Measurements from ENCODE around the gene HDAC4. TPM values are rescaled to one million over a fixed set of nuclear protein-coding genes. Genes with fewer than 3 reads are reported as not detected.

HDAC4 gene
- total and polyA plus RNA-seq, 9 of the 15 experiments (the other 6 are each of a cell fraction or from before 2014, with no cell fraction given): 0.11 to 20.2 (median 4.0) TPM

DNA sequence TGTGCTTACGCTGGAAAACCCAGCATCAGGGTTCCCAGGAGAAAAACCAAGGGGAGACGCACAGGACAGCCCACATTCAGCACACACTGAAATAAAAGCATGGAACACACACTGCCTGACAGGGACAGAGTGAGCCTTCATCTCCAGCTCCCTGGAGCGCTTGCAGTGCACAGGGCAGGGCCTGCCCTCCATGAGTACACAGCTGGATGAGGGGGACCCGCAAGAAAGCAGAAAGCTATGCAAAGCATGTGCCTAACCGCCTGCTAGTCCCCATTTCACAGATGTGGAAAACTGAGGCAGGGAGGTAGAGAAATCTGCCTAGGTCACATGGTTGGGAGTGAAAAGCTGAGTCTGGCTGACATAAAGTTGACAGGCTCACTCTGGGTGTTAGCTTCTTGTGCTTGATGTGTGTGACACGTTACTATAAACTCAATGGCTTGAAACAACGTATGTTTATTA lies 187.1 kb downstream of the HDAC4 start:
- H3K4me1 ChIP-seq (replicated peaks in 1 of 2; ENCODE audit: control insufficient read depth in 2 of 2, insufficient read depth in 2 of 2, low read length in 2 of 2): peaks cover 20 to 33% of the 10 kb centered on the region in 2 experiments; a peak in 4 of 5 replicates
- ChIA-PET POLR2A (interaction anchor here (0.6 to 0.8 kb wide), 2 partner anchors 84 to 149 kb away, joined by 3 read pairs; no protein-coding TSS in a partner anchor), CTCF (ENCODE audit: low intra/inter-chr PET ratio) (no interaction called here)
- 88% methylated on average over 7 of the region's 7 CpGs for WGBS (ENCODE audit: insufficient coverage, low coverage, missing lambda C conversion rate)
- intact Hi-C loops (cut with micrococcal nuclease) (no loop called here), in situ Hi-C loops (cut with MboI) (no loop called here)
- H3K4me3 ChIP-seq: no peak overlapping the region
- H2AFZ ChIP-seq (ENCODE audit: low read depth, low read length): no peak overlapping the region
- H4K20me1 ChIP-seq (replicated peaks; ENCODE audit: control insufficient read depth, insufficient read depth, low read length): peaks cover 15% of the 10 kb centered on the region; the same call in 1 of the 2 replicates
- no peak for FAIRE-seq
- H3K27ac ChIP-seq (ENCODE audit: extremely low read depth, low read depth, low read length): no peak overlapping the region
- TF ChIP-seq RBM25 (IDR thresholded peaks at IDR 0.05; ENCODE audit: low read depth, low read length, severe bottlenecking): peak; percentile 71
- peak; percentile 19 to 50; a peak in 1 of 4 replicates for TF ChIP-seq KDM1A (IDR thresholded peaks at IDR 0.05)
- TF ChIP-seq BCOR (IDR thresholded peaks at IDR 0.05): peak; percentile 68
- TF ChIP-seq JUN (IDR thresholded peaks at IDR 0.05; ENCODE audit: borderline replicate concordance, low read depth, low read length): no peak
- no peak for TF ChIP-seq JUN (CRISPR knock-in tag; IDR thresholded peaks at IDR 0.05; ENCODE audit: borderline replicate concordance)
- no peak overlapping the region for H3K9ac ChIP-seq (ENCODE audit: insufficient read depth in 1 of 2, low read depth in 2 of 2, low read length in 2 of 2)
- peaks cover 13% of the 10 kb centered on the region for H3K79me2 ChIP-seq (ENCODE audit: control insufficient read depth, insufficient read depth, low read length)
- H3K36me3 ChIP-seq (ENCODE audit: control insufficient read depth, insufficient read depth, low read length): no peaks in the 10 kb centered on the region
- peaks cover 2% of the 10 kb centered on the region for H3K9me1 ChIP-seq (ENCODE audit: control insufficient read depth, insufficient read depth, low read length)
- DNase-seq (ENCODE audit: extremely low read depth in 1 of 4, low spot score in 3 of 4): no peak
- no peak for ATAC-seq
- H3K4me2 ChIP-seq (ENCODE audit: insufficient read depth, low read length): no peak overlapping the region
- no peaks in the 10 kb centered on the region for H3K9me3 ChIP-seq (replicated peaks; ENCODE audit: control insufficient read depth, insufficient read depth, low read depth, low read length)
- no TSS peak for BruUV-seq (replicated peaks)
- no peaks in the 10 kb centered on the region for H3K27me3 ChIP-seq (ENCODE audit: control insufficient read depth in 2 of 2, insufficient read depth in 2 of 2, low read length in 2 of 2)
